Suprapubic skin (tissue), 4 donors: ENCODE data around the gene GNAT1.

ENCODE experiments used
- CTCF ChIP-seq, 2 donors: fragments of 200-600 bp in 1 of 2; fragments of 450-650 bp in 1 of 2; sonication (generic) in 1 of 2; IDR thresholded peaks; one replicate each; pipeline ENCODE4 v1.5.1; 2016 to 2019; ENCODE audit warnings: antibody characterized with exemption in 2 of 2, mild to moderate bottlenecking in 1 of 2, moderate library complexity in 1 of 2
- EP300 ChIP-seq: sonication (generic); formaldehyde crosslinking; IDR thresholded peaks from one replicate; pipeline ENCODE4 v1.6.1; 2017; ENCODE audit warnings: antibody characterized with exemption
- POLR2A ChIP-seq, 2 donors: fragments of 450-650 bp; IDR thresholded peaks; one replicate each; pipeline ENCODE4 v1.6.1; 2017; ENCODE audit warnings: antibody characterized with exemption in 2 of 2, mild to moderate bottlenecking in 2 of 2, moderate library complexity in 2 of 2
- POLR2AphosphoS5 ChIP-seq, 3 donors: sonication (generic); formaldehyde crosslinking; IDR thresholded peaks; one replicate each; pipeline ENCODE4 v1.6.1; 2017; ENCODE audit warnings: antibody characterized with exemption in 3 of 3

DNA sequence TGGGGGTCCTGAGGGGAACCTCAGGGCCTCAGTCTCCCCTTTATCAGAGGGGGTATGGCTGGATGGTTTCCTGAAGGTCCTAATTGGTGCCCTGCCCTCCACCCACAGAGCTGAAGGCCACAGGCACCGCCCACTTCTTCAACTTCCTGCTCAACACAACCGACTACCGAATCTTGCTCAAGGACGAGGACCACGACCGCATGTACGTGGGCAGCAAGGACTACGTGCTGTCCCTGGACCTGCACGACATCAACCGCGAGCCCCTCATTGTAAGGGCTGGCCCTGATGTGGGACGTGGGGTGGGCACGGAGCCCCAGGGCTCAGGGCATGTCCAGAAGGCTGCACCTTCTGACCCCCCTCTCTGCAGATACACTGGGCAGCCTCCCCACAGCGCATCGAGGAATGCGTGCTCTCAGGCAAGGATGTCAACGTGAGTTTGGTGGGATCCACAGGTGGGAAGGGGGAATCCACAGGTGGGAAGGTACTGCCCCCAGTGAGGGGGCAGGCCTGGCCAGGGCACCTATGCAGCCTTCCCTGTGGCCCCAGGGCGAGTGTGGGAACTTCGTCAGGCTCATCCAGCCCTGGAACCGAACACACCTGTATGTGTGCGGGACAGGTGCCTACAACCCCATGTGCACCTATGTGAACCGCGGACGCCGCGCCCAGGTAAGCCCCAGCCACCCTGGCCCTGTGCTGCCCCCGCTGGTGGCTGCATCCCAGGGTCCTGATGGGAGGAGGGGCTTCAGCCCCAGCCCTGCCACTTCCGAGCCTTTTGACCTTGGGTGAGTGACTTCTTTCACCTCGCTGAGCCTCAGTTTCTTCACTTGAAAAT is 17.5 kb upstream of the GNAT1 start:
- TF ChIP-seq CTCF (IDR thresholded peaks at IDR 0.05) (no peak), POLR2AphosphoS5 (IDR thresholded peaks at IDR 0.05) (no peak), POLR2A (IDR thresholded peaks at IDR 0.05) (no peak), EP300 (no peak)
